MM.1S (cell line): ENCODE data around the gene ARHGEF25.

Experiments
- CTCF ChIP-seq: fragments of 300-600 bp; sonication (generic); IDR thresholded peaks from 2 replicates; pipeline ENCODE4 v1.5.1; 2016; ENCODE audit warnings: antibody characterized with exemption, low read length, mixed read lengths
- EZH2 ChIP-seq: fragments of 300-600 bp; sonication (generic); optimal IDR thresholded peaks from 2 replicates; pipeline ENCODE3; 2017; ENCODE audit warnings: low read depth, mild to moderate bottlenecking, antibody characterized with exemption, low read length, mixed read lengths

- TF ChIP-seq CTCF = no peak
- no peak for TF ChIP-seq EZH2
Measured at GRCh38 chr12:57611108-57611826, at the start of gene ARHGEF25.
